Right cardiac atrium (tissue), 5 donors: Measurements from ENCODE around the gene DIP2C. TPM values are rescaled to one million over a fixed set of nuclear protein-coding genes. Genes with fewer than 3 reads are reported as not detected.

ENCODE experiments used
- ATAC-seq, 2 donors: fragments of 200-7000 bp; cut with Tn5 transposase; one replicate each; pipeline versions ENCODE4 v1.8.0 to v1.9.1; 2020; ENCODE audit warnings: moderate library complexity in 2 of 2, mild to moderate bottlenecking in 1 of 2
- DNase-seq, 3 donors: peaks; one replicate each; pipeline ENCODE4 v3.0.0-alpha.2; 2020
- H3K27ac ChIP-seq: one replicate; pipeline ENCODE4 v1.5.1; 2013; ENCODE audit warnings: mild to moderate bottlenecking, low read length, control low read depth, moderate library complexity
- H3K27me3 ChIP-seq: one replicate; pipeline ENCODE4 v1.6.1; 2013; ENCODE audit not compliant: control insufficient read depth, insufficient read depth
- H3K4me1 ChIP-seq: one replicate; pipeline ENCODE4 v1.6.1; 2013; ENCODE audit warnings: low read length; ENCODE audit not compliant: control insufficient read depth, insufficient read depth
- H3K4me3 ChIP-seq: one replicate; pipeline ENCODE4 v1.5.1; 2013; ENCODE audit warnings: low read length, control low read depth
- H3K9me3 ChIP-seq: one replicate; pipeline ENCODE4 v1.6.1; 2013; ENCODE audit warnings: low read length; ENCODE audit not compliant: control insufficient read depth
- WGBS: extraction: QIAGEN DNeasy Blood & Tissue Kit; methylation state at CpG from one replicate; pipeline ENCODE4 v1.1.7; 2013; 5-methylcytosine and 5-hydroxymethylcytosine counted together
- intact Hi-C, 4 donors: fragments of 100-400 bp; cut with DNase I; formaldehyde crosslinking; loops; one replicate each; pipeline versions ENCODE4 v1.11.0 to v1.14.0; 2022 to 2023
- polyA plus RNA-seq: library from polyadenylated mRNA; stranded (reverse); fragments of 200-250 nt; gene quantifications from one replicate; pipeline ENCODE4 v1.2.3, GENCODE V29; 2013
- total RNA-seq, 4 donors: library from RNA; stranded (reverse); fragmentation: NEBNext Ultra II Directional; extraction: Animal tissue kit (Norgen Biotek cat#: 25700); gene quantifications; one replicate each; pipeline ENCODE4 v1.2.1, GENCODE V29; 2021
- donor health status: healthy with polysubstance abuse.
- donor health status: DM: no; HTN: yes; CAD: no.
- donor health status: DM: no; HTN: no; CAD: no.
- donor health status: DM: no; HTN: yes; CAD: no; lungs with severe emphysema.
- donor health status: DM: yes; HTN: yes; CAD: no.

The DIP2C gene
- total and polyA plus RNA-seq, 5 donors = 7.9 to 31.5 (median 25.5) TPM

GRCh38 chr10:630581-631073, 58.8 kb downstream of the DIP2C start:
- intact Hi-C loops = no loop called here
- Histone ChIP-seq H3K4me1 (peaks cover 10% of the 10 kb centered on the region), H3K27me3 (no peaks in the 10 kb centered on the region), H3K9me3 (no peaks in the 10 kb centered on the region), H3K27ac (no peak overlapping the region), H3K4me3 (no peak overlapping the region)
- 90% methylated on average over 23 of the region's 23 CpGs for WGBS
- DNase-seq (peak in 2 of 3 donors; percentile 30 to 53), ATAC-seq (no peak)

- Histone ChIP-seq H3K4me1 (peaks cover 15% of the 10 kb centered on the region), H3K4me3 (no peak overlapping the region), H3K27me3 (no peaks in the 10 kb centered on the region), H3K9me3 (no peaks in the 10 kb centered on the region), H3K27ac (no peak overlapping the region)
- DNase-seq = peak in 1 of 3 donors; percentile 33
- no peak for ATAC-seq
- intact Hi-C loops = no loop called here
- 90% methylated on average over 25 of the region's 25 CpGs for WGBS
These were observed 60.1 kb downstream of the DIP2C start for GRCh38 chr10:629186-629998.

DNA sequence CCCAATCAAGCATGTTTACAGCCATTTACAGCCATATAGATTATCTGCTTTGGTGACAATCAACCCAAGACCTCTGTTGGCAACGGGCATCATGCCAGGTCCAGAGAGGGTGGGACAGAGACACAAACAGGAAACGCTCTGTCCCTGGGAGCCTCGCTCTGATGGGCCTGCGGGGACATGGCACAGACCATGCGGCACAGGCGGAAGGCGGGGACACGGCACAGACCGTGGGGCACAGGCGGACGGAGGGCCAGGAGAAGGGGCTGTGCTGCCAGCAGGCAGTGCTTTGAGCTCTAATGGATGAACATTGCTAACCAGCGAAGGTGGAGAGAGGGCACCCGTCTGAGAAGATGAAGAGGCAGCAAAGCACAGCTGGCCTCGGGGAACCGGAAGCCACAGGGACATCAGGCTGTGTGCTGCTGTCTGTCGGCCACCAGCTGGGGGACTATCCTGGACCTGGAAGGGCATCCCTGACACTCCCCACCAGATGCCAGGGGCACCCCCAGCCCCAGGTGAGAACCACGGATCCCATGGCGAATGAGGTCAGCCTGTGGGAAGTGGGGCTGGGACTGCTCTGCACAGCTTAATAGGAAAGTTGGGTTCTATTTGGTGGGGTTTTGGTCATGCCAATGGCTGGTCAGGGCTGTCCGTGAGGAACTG, 61.0 kb downstream of the DIP2C start:
- DNase-seq (no peak), ATAC-seq (no peak)
- no peaks in the 10 kb centered on the region for H3K27me3 ChIP-seq
- no peaks in the 10 kb centered on the region for H3K9me3 ChIP-seq
- 90% methylated on average over 19 of the region's 19 CpGs for WGBS
- peaks cover 17% of the 10 kb centered on the region for H3K4me1 ChIP-seq
- H3K27ac ChIP-seq = no peak overlapping the region
- no peak overlapping the region for H3K4me3 ChIP-seq
- intact Hi-C loops = no loop called here

GRCh38 chr10:627032-627992, 62.2 kb downstream of the DIP2C start:
- H3K9me3 ChIP-seq = no peaks in the 10 kb centered on the region
- ATAC-seq (no peak), DNase-seq (peak in 1 of 3 donors; percentile 36)
- no peak overlapping the region for H3K4me3 ChIP-seq
- H3K27ac ChIP-seq = no peak overlapping the region
- 93% methylated on average over 46 of the region's 46 CpGs for WGBS
- intact Hi-C loops = no loop called here
- peaks cover 20% of the 10 kb centered on the region for H3K4me1 ChIP-seq
- no peaks in the 10 kb centered on the region for H3K27me3 ChIP-seq

GRCh38 chr10:625751-626711, 63.4 kb downstream of the DIP2C start:
- ATAC-seq (no peak), DNase-seq (peak in 1 of 3 donors; percentile 42)
- H3K4me3 ChIP-seq = no peak overlapping the region
- H3K9me3 ChIP-seq = no peaks in the 10 kb centered on the region
- no peaks in the 10 kb centered on the region for H3K27me3 ChIP-seq
- peak overlapping the region; percentile 51 for H3K27ac ChIP-seq
- intact Hi-C loops = no loop called here
- 90% methylated on average over 21 of the region's 21 CpGs for WGBS
- H3K4me1 ChIP-seq = peaks cover 20% of the 10 kb centered on the region

GRCh38 chr10:625333-625696, 64.2 kb downstream of the DIP2C start:
- intact Hi-C loops = no loop called here
- H3K27ac ChIP-seq = peak overlapping the region; percentile 51
- DNase-seq (peak; percentile 64 to 83 (median 82)), ATAC-seq (peak; percentile 82 to 85)
- H3K4me3 ChIP-seq = no peak overlapping the region
- H3K4me1 ChIP-seq = peaks cover 20% of the 10 kb centered on the region
- WGBS = 22% methylated on average over 17 of the region's 17 CpGs
- no peaks in the 10 kb centered on the region for H3K9me3 ChIP-seq
- no peaks in the 10 kb centered on the region for H3K27me3 ChIP-seq

DNA sequence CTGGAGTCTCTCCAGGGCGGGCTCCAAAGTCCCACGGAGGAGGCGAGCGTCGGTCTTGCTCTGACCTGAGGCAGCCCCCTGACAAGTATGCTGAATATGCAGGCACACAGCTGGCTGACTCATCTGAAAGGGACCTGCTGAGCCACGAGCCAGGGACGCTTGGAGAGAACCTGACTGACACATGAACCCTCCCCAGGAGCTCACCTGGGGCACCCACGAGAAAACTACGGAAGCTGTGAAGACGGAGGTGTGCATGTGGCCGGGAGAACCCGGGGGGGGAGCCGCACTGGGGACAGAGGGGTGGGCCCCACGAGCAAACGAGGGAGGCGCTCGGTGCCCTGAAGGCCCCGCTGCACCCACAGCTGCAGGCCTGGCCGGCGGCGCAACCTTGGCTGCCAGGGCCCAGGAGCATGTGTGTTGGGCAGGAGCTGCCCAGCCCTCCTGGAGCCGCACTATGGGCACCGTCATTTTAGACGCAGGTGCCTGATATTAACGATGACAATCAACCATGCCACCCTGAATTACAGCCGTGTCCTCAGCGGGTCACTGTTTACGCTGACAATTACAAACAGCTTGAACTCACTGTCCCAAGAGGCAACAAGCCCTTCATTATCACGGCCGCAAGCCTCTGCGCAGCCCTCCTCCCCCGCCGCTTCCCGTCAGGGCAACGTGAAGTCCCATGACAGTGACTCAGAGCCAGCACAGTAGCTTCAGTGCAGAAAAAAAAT, 64.7 kb downstream of the DIP2C start:
- peak; percentile 81 to 91 for ATAC-seq
- H3K9me3 ChIP-seq = no peaks in the 10 kb centered on the region
- DNase-seq = peak; percentile 82 to 88 (median 86)
- H3K4me3 ChIP-seq = no peak overlapping the region
- peak overlapping the region; percentile 51 for H3K27ac ChIP-seq
- H3K4me1 ChIP-seq = peaks cover 21% of the 10 kb centered on the region
- H3K27me3 ChIP-seq = no peaks in the 10 kb centered on the region
- intact Hi-C loops = no loop called here
- 36% methylated on average over 35 of the region's 35 CpGs for WGBS

GRCh38 chr10:624312-624604, 65.2 kb downstream of the DIP2C start:
- peaks cover 22% of the 10 kb centered on the region for H3K4me1 ChIP-seq
- H3K27me3 ChIP-seq = no peaks in the 10 kb centered on the region
- DNase-seq (no peak), ATAC-seq (no peak)
- H3K9me3 ChIP-seq = no peaks in the 10 kb centered on the region
- peak overlapping the region; percentile 51 for H3K27ac ChIP-seq
- WGBS = 54% methylated on average over 8 of the region's 8 CpGs
- no peak overlapping the region for H3K4me3 ChIP-seq
- intact Hi-C loops = no loop called here

GRCh38 chr10:623477-624311, 65.8 kb downstream of the DIP2C start:
- peak overlapping the region; percentile 51 for H3K27ac ChIP-seq
- intact Hi-C loops = no loop called here
- 61% methylated on average over 24 of the region's 24 CpGs for WGBS
- DNase-seq (no peak), ATAC-seq (no peak)
- no peak overlapping the region for H3K4me3 ChIP-seq
- peaks cover 22% of the 10 kb centered on the region for H3K4me1 ChIP-seq
- H3K27me3 ChIP-seq = no peaks in the 10 kb centered on the region
- H3K9me3 ChIP-seq = no peaks in the 10 kb centered on the region
